ENCODE data around the gene TENM4.

The TENM4 gene

GRCh38 chr11:78759071-78759470 lies 681.8 kb downstream of the TENM4 start:
- no peak overlapping the region for H3K4me3 ChIP-seq (ENCODE audit: low read length)
- no peak for TF ChIP-seq ZNF274 (IDR thresholded peaks at IDR 0.05; ENCODE audit: low read depth, low read length)

GRCh38 chr11:78753297-78753696 lies 687.5 kb downstream of the TENM4 start:
- TF ChIP-seq ZNF274 (IDR thresholded peaks at IDR 0.05; ENCODE audit: low read depth, low read length), result no peak
- no peak overlapping the region for H3K4me3 ChIP-seq (ENCODE audit: low read length)

- H3K4me3 ChIP-seq (ENCODE audit: low read length), result no peak overlapping the region
- TF ChIP-seq ZNF274 (IDR thresholded peaks at IDR 0.05; ENCODE audit: low read depth, low read length), result no peak
Observed at GRCh38 chr11:78752494-78752893, 688.3 kb downstream of the TENM4 start.

- TF ChIP-seq ZNF274 (IDR thresholded peaks at IDR 0.05; ENCODE audit: low read depth, low read length), result no peak
- H3K4me3 ChIP-seq (ENCODE audit: low read length), result no peak overlapping the region
Observed at GRCh38 chr11:78748918-78749690, 691.7 kb downstream of the TENM4 start.

DNA sequence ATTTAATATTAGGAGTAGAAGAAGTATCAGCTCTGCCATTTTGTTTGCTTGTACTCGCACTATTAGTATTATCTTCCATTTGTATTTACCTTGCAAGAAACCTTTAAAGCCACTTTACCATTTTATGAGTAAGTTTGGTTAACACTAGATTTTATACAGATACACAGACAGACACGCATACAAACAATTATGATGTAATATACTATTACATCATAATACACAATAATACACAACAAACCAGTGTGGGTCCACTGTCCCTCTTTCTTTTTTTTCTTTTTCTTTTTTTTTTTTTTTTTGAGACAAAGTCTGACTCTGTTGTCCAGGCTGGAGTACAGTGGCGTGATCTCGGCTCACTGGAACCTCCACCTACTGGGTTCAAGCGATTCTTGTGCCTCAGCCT lies 695.9 kb downstream of the TENM4 start:
- H3K4me3 ChIP-seq (ENCODE audit: low read length), result no peak overlapping the region
- no peak for TF ChIP-seq ZNF274 (IDR thresholded peaks at IDR 0.05; ENCODE audit: low read depth, low read length)

DNA sequence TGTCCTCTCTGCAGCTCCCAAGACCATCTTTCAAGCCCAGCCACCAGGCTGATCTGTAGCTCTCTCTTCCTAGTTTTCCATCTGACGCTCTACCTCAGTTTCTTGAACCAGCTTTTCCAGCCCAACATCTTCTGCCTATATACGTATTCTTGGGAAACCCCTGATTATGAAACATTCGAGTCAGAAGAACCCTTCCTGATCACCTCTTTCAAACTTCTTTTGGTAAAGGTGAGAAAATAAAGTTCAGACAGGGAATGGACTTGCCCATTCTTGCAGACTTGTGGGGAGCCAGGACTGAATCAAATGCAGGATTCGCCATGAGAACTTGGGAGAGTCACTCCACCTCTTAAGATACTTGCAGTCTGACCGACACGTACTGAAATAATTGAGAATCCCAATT lies 696.6 kb downstream of the TENM4 start:
- TF ChIP-seq ZNF274 (IDR thresholded peaks at IDR 0.05; ENCODE audit: low read depth, low read length), result no peak
- no peak overlapping the region for H3K4me3 ChIP-seq (ENCODE audit: low read length)

DNA sequence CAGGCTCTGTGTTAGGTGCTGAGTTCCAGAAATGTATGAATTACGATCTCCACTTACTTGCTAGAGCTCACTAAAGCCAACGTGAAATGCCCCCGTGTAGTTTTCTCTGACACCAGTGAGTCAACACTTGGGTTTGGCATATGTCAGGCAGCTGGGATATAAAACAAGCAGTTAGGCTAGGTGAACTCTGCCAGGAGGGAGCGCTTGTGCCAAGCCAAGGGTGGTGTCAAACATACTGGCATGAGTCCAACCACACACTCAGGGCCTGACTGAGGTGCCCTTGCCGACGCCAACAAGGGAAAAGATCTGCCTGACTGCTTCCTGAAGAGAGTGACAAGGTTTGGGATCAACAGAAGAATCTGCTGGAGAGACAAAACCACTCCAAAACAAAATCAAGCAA lies 698.4 kb downstream of the TENM4 start:
- no peak for TF ChIP-seq ZNF274 (IDR thresholded peaks at IDR 0.05; ENCODE audit: low read depth, low read length)
- no peak overlapping the region for H3K4me3 ChIP-seq (ENCODE audit: low read length)

DNA sequence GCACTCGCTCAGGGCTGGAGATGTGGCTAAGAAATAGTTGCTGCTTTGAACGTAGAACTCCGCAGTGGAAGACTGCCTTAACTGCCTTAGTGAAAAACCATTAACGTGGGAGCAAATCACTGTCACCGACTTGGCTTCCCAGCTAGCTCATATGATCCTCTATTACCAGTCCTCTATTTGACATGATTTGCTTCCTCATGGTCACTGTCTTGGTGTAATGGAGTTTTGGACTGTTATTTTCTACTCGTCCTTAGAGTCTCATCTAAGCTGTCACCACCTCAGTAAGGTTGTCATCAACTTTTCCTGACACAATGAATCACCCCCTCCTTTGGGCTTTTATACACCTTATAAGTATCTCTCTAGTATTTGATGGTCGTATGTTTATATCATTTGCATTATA lies 699.1 kb downstream of the TENM4 start:
- TF ChIP-seq ZNF274 (IDR thresholded peaks at IDR 0.05; ENCODE audit: low read depth, low read length), result no peak
- no peak overlapping the region for H3K4me3 ChIP-seq (ENCODE audit: low read length)

DNA sequence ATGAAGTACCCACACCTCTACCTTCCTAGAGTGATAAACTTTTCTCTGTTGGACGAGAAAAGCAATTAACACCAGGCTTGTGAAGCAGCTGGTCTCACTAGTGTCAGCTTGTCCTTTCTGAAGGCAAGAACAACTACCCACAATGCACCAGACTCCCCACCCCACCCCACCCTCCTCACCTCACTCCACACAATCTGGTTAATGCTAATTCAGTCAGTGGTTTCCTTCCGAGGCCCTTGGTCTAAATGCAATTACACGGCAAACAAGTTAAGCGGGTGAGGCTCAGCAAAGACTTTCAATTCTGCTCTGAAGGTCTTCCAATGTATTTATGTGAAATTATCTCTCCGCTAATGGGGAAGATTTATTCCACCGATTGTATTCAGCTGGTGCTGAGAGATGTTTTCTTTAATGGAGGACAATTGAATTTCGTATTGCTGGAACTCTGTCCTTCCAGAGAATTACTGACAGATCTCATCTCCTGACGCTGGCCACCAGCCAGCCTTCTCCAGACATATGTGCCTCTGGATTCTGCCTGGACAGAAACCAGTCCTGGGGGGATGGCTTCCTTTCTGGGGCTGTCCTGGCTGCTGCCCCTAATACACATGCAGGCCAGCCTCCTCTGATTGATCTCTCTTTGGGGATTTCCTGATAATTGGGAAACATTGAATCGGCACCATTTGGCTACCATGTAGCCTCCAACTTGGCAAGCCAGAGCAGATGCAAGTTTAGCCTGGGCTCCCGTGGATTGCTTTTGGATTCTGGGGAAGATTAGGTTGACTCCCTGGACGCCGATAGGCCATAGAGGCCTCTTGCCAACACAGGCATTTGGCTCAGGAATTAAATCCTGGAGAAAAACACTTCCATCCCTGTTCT lies 700.4 kb downstream of the TENM4 start:
- no peak for TF ChIP-seq ZNF274 (IDR thresholded peaks at IDR 0.05; ENCODE audit: low read depth, low read length)
- H3K4me3 ChIP-seq (ENCODE audit: low read length), result no peak overlapping the region

DNA sequence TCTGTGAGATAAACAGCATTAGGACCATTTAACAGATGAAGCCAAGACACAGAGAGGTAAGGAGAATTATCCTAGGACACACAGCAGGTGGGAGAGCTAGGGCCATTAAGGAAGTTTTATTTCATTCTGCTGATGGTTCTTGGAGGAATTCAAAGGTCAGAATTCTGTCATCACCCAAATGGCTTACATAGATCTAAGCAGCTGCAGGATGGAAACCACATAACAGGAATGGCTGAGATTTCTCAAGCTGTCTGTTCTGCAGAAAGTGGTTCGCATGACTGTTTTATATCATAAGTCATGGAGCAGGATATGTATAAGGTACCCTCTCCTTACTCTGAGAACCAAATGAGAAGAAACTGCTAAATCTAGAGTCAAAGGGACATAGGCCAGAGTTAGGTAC lies 702.9 kb downstream of the TENM4 start:
- no peak for TF ChIP-seq ZNF274 (IDR thresholded peaks at IDR 0.05; ENCODE audit: low read depth, low read length)
- no peak overlapping the region for H3K4me3 ChIP-seq (ENCODE audit: low read length)

- TF ChIP-seq ZNF274 (IDR thresholded peaks at IDR 0.05; ENCODE audit: low read depth, low read length), result no peak
- no peak overlapping the region for H3K4me3 ChIP-seq (ENCODE audit: low read length)
Observed at GRCh38 chr11:78737301-78737700, 703.5 kb downstream of the TENM4 start.

DNA sequence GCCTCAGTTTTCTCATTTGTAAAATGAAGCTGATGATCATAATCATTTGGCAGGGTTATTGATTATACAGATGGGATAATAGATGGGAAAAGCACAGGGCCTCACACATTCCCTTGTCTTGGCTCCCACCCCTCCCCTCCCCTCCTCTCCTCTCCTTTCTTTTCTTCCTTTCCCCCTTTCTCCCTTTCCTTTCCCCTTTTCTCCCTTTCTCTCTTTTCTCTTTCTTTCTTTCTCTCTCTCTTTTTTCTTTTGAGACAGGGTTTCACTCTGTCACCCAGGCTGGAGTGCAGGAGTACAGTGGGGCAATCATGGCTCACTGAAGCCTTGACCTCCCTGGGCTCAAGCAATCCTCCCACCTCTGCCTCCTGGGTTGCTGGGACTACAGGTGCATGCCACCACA lies 705.1 kb downstream of the TENM4 start:
- no peak overlapping the region for H3K4me3 ChIP-seq (ENCODE audit: low read length)
- no peak for TF ChIP-seq ZNF274 (IDR thresholded peaks at IDR 0.05; ENCODE audit: low read depth, low read length)

- H3K4me3 ChIP-seq (ENCODE audit: low read length), result no peak overlapping the region
- TF ChIP-seq ZNF274 (IDR thresholded peaks at IDR 0.05; ENCODE audit: low read depth, low read length), result no peak
Observed at GRCh38 chr11:78733031-78733430, 707.8 kb downstream of the TENM4 start.

GRCh38 chr11:78732246-78732645 lies 708.6 kb downstream of the TENM4 start:
- TF ChIP-seq ZNF274 (IDR thresholded peaks at IDR 0.05; ENCODE audit: low read depth, low read length), result no peak

DNA sequence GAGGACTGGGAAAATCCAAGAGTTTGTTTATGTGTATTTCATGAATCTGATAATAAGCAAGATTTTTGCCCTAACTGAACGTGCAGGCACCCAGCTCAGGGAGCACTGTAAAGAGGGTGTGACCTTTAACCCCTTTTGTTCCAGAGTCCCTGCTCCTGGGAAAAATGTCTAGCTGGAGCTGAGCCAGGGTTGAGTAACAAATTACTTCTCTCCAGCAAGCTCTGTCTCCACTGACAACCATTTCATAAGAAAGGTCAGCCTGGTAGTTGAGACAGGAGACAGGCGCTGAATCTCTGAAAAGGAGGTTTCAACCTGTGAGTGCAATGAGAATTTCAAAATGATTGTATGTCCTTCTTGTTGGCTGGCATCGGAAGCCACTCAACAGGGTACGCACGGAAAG lies 709.8 kb downstream of the TENM4 start:
- no peak for TF ChIP-seq ZNF274 (IDR thresholded peaks at IDR 0.05; ENCODE audit: low read depth, low read length)

More at GRCh38 chr11:78732246-78732645, 708.6 kb downstream of the TENM4 start:
- no peak overlapping the region for H3K4me3 ChIP-seq (ENCODE audit: low read length)

More for the DNA sequence above, 709.8 kb downstream of the TENM4 start:
- no peak overlapping the region for H3K4me3 ChIP-seq (ENCODE audit: low read length)
